Left colon (tissue), 2 donors: ENCODE data around the gene OR14A16. TPM values are rescaled to one million over a fixed set of nuclear protein-coding genes. Genes with fewer than 3 reads are reported as not detected.

Experiments used
- ATAC-seq: fragments of 200-7000 bp; cut with Tn5 transposase; one replicate; pipeline ENCODE4 v1.9.1; 2020; ENCODE audit warnings: mild to moderate bottlenecking, moderate library complexity
- DNase-seq, 2 donors: peaks; one replicate each; pipeline ENCODE4 v3.0.0-alpha.2; 2020
- intact Hi-C, 2 donors: fragments of 100-400 bp; cut with DNase I in 1 of 2; cut with micrococcal nuclease in 1 of 2; formaldehyde crosslinking; loops; one replicate each; pipeline versions ENCODE4 v1.11.2 to v1.14.0; 2022; cut with DNase I, micrococcal nuclease
- total RNA-seq, 2 donors: library from RNA; stranded (reverse); fragmentation: NEBNext Ultra II Directional; extraction: Animal tissue kit (Norgen Biotek cat#: 25700); gene quantifications; one replicate each; pipeline ENCODE4 v1.2.1, GENCODE V29; 2021
- donor health status: DM: no; HTN: no; CAD: no.
- donor health status: DM: yes; HTN: yes; CAD: no.

The OR14A16 gene
- total RNA-seq, 2 donors from 2014 or later, result not detected

DNA sequence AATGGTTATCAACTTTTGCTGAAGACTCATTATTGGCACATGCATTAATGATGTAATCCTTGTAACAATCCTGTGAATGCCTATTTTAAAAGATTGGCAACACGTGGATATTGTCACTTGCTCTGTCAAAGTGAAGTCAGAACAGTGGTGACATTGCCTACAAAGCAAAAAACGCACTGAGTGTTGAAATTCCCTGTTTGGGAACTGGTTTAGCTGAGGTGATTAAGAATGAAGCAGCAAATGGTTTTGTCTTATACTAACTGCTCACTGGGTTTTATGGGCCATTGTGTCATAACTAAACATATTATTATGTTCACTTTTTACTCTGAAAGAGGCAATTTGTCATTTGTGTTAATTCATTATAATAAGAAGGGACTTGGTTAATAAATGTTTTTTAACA lies 11.3 kb downstream of the OR14A16 start:
- no peak for ATAC-seq
- DNase-seq, result no peak
- intact Hi-C loops, result no loop called here

DNA sequence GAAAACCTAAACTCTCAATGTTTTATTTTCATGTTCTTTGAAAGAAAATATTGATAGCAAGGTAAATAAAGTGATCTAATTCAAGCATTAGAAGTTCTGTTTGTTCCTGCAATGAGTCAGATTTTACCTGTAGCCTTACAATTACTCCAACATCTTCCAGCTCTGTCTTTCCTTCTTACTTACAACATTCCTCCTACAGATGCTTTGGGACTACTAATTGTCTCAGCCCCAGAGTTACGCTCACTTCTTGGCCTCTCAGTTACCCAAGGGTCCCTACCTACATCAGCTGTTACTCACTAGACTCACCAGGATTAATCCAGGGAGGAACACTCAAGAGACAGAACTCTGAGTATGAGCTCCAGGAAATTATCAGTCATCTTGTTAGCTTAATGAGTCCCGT lies 26.4 kb downstream of the OR14A16 start:
- ATAC-seq (no peak), DNase-seq (no peak)
- intact Hi-C loops, result no loop called here

GRCh38 chr1:247769603-247770002 lies 54.3 kb downstream of the OR14A16 start:
- DNase-seq (no peak), ATAC-seq (no peak)
- intact Hi-C loops, result no loop called here

Other genes starting within 250 kb of the OR14A16 start
- not detected for gene OR2G2, start 235.8 kb downstream of the OR14A16 start, total RNA-seq
- not detected for gene OR2G3, start 218.5 kb downstream of the OR14A16 start, total RNA-seq
- gene OR13G1, start 144.4 kb downstream of the OR14A16 start, total RNA-seq, result not detected
- gene OR6F1, start 107.5 kb downstream of the OR14A16 start, total RNA-seq, result not detected
- gene OR14K1, start 85.5 kb downstream of the OR14A16 start, total RNA-seq, result under 1 TPM in 1 of 2 donors, not detected in 1; 0.61 TPM
- gene OR14A2, start 76.0 kb downstream of the OR14A16 start, total RNA-seq, result not detected
- gene OR1C1, start 63.6 kb downstream of the OR14A16 start, total RNA-seq, result not detected
- gene OR11L1, start 17.8 kb upstream of the OR14A16 start, total RNA-seq, result not detected
- 1 to 10 TPM; 3.9 to 4.2 TPM for gene TRIM58, start 33.1 kb upstream of the OR14A16 start, total RNA-seq
- 1 to 10 TPM; 1.0 to 1.1 TPM for gene OR2W3, start 71.5 kb upstream of the OR14A16 start, total RNA-seq
- gene OR2T8, start 96.1 kb upstream of the OR14A16 start, total RNA-seq, result under 1 TPM in 1 of 2 donors, not detected in 1; 0.27 TPM
- gene OR2AJ1, start 100.8 kb upstream of the OR14A16 start, total RNA-seq, result not detected
- gene OR2L8, start 124.7 kb upstream of the OR14A16 start, total RNA-seq, result not detected
- gene OR2AK2, start 141.1 kb upstream of the OR14A16 start, total RNA-seq, result not detected
- not detected for gene OR2L5, start 189.5 kb upstream of the OR14A16 start, total RNA-seq
- gene OR2L2, start 206.0 kb upstream of the OR14A16 start, total RNA-seq, result under 1 TPM in 1 of 2 donors, not detected in 1; 0.15 TPM
- gene OR2L3, start 222.7 kb upstream of the OR14A16 start, total RNA-seq, result not detected